GM23338 (cell line): ENCODE measurements around the gene PAPOLG.

Experiments
- CREB1 ChIP-seq: fragments of 250-450 bp; sonication (Bioruptor Pico); IDR thresholded peaks from 2 replicates; pipeline ENCODE4 v1.5.0; 2020; ENCODE audit warnings: low read depth, mild to moderate bottlenecking, moderate library complexity
- EZH2 ChIP-seq: fragments of 200-600 bp; sonication (generic); IDR thresholded peaks from one replicate; pipeline ENCODE4 v1.8.0; 2017; ENCODE audit warnings: antibody characterized with exemption, mild to moderate bottlenecking, low read depth; ENCODE audit not compliant: unreplicated experiment
- EZH2phosphoT487 ChIP-seq: fragments of 200-600 bp; sonication (generic); IDR thresholded peaks from one replicate; pipeline ENCODE4 v1.8.1; 2018; ENCODE audit warnings: antibody characterized with exemption; ENCODE audit not compliant: unreplicated experiment
- JUNB ChIP-seq: IDR thresholded peaks from one replicate; pipeline ENCODE4 v1.6.1; 2016; ENCODE audit warnings: antibody characterized with exemption; ENCODE audit not compliant: unreplicated experiment
- NANOG ChIP-seq: IDR thresholded peaks from 2 replicates; pipeline ENCODE4 v1.6.1; 2016; ENCODE audit warnings: antibody characterized with exemption, borderline replicate concordance
- POLR2AphosphoS5 ChIP-seq: IDR thresholded peaks from 2 replicates; pipeline ENCODE4 v1.6.1; 2016; ENCODE audit warnings: antibody characterized with exemption, low read depth
- STAT1 ChIP-seq: IDR thresholded peaks from one replicate; pipeline ENCODE4 v1.6.1; 2016; ENCODE audit warnings: antibody characterized with exemption; ENCODE audit not compliant: unreplicated experiment
- ZNF114 ChIP-seq: fragments of 250-450 bp; sonication (Bioruptor Pico); IDR thresholded peaks from 2 replicates; pipeline ENCODE4 v1.5.0; 2020; ENCODE audit warnings: mild to moderate bottlenecking, moderate library complexity
- ZNF331 ChIP-seq: fragments of 250-450 bp; sonication (Bioruptor Pico); IDR thresholded peaks from 2 replicates; pipeline ENCODE4 v1.5.0; 2020; ENCODE audit warnings: low read depth, mild to moderate bottlenecking, moderate library complexity
- TF ChIP-seq, protein P1 (sequence below), 2 experiments: fragments of 200-600 bp in 1 of 2; sonication (generic) in 1 of 2; conservative IDR thresholded peaks; 2 replicates each; pipeline versions ENCODE4 v1.5.1 to v1.6.1; 2016 to 2017; ENCODE audit warnings: antibody characterized with exemption in 2 of 2, low read depth in 2 of 2, mild to moderate bottlenecking in 2 of 2, moderate library complexity in 1 of 2
- TF ChIP-seq, protein P2 (sequence below): IDR thresholded peaks from 2 replicates; pipeline ENCODE4 v1.6.1; 2016; ENCODE audit warnings: antibody characterized with exemption
- TF ChIP-seq, protein P3 (sequence below): IDR thresholded peaks from one replicate; pipeline ENCODE4 v1.6.1; 2018; ENCODE audit warnings: antibody characterized with exemption; ENCODE audit not compliant: unreplicated experiment
- TF ChIP-seq, protein P4 (sequence below): fragments of 250-450 bp; sonication (Bioruptor Pico); IDR thresholded peaks from 2 replicates; pipeline ENCODE4 v1.5.0; 2020; ENCODE audit warnings: mild to moderate bottlenecking, moderate library complexity

DNA sequence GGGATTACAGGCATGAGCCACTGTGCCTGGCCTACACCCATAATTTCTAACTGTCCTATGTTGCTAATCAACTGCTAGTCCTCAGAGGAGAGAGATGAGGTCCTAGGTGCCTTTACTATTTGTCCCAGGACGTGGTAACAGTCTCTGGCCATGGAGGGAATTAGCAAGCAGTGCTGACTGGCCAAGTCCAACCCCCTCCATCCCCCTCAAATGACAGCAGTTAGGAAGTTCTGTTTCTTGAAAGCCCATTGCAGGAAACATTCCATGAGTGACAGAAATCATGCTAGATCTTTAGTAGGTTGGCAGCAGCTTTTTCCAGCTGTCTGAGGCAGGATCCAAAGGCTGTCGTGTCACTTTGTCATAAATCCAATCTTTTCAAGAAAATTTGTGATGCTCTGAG lies 69.6 kb downstream of the PAPOLG start:
- TF ChIP-seq EZH2, result no peak
- TF ChIP-seq POLR2AphosphoS5, result no peak
- TF ChIP-seq, protein P1, sequence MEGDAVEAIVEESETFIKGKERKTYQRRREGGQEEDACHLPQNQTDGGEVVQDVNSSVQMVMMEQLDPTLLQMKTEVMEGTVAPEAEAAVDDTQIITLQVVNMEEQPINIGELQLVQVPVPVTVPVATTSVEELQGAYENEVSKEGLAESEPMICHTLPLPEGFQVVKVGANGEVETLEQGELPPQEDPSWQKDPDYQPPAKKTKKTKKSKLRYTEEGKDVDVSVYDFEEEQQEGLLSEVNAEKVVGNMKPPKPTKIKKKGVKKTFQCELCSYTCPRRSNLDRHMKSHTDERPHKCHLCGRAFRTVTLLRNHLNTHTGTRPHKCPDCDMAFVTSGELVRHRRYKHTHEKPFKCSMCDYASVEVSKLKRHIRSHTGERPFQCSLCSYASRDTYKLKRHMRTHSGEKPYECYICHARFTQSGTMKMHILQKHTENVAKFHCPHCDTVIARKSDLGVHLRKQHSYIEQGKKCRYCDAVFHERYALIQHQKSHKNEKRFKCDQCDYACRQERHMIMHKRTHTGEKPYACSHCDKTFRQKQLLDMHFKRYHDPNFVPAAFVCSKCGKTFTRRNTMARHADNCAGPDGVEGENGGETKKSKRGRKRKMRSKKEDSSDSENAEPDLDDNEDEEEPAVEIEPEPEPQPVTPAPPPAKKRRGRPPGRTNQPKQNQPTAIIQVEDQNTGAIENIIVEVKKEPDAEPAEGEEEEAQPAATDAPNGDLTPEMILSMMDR (conservative IDR thresholded peaks at IDR 0.05; ENCODE audit: low read depth in 2 of 2), result no peak
- no peak for TF ChIP-seq NANOG
- TF ChIP-seq CREB1 (CRISPR knock-in tag), result no peak
- TF ChIP-seq, protein P2, sequence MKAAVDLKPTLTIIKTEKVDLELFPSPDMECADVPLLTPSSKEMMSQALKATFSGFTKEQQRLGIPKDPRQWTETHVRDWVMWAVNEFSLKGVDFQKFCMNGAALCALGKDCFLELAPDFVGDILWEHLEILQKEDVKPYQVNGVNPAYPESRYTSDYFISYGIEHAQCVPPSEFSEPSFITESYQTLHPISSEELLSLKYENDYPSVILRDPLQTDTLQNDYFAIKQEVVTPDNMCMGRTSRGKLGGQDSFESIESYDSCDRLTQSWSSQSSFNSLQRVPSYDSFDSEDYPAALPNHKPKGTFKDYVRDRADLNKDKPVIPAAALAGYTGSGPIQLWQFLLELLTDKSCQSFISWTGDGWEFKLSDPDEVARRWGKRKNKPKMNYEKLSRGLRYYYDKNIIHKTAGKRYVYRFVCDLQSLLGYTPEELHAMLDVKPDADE, result no peak
- TF ChIP-seq ZNF331 (CRISPR knock-in tag), result no peak
- TF ChIP-seq JUNB, result no peak
- TF ChIP-seq EZH2phosphoT487, result no peak
- TF ChIP-seq, protein P3, sequence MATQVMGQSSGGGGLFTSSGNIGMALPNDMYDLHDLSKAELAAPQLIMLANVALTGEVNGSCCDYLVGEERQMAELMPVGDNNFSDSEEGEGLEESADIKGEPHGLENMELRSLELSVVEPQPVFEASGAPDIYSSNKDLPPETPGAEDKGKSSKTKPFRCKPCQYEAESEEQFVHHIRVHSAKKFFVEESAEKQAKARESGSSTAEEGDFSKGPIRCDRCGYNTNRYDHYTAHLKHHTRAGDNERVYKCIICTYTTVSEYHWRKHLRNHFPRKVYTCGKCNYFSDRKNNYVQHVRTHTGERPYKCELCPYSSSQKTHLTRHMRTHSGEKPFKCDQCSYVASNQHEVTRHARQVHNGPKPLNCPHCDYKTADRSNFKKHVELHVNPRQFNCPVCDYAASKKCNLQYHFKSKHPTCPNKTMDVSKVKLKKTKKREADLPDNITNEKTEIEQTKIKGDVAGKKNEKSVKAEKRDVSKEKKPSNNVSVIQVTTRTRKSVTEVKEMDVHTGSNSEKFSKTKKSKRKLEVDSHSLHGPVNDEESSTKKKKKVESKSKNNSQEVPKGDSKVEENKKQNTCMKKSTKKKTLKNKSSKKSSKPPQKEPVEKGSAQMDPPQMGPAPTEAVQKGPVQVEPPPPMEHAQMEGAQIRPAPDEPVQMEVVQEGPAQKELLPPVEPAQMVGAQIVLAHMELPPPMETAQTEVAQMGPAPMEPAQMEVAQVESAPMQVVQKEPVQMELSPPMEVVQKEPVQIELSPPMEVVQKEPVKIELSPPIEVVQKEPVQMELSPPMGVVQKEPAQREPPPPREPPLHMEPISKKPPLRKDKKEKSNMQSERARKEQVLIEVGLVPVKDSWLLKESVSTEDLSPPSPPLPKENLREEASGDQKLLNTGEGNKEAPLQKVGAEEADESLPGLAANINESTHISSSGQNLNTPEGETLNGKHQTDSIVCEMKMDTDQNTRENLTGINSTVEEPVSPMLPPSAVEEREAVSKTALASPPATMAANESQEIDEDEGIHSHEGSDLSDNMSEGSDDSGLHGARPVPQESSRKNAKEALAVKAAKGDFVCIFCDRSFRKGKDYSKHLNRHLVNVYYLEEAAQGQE, result no peak
- no peak for TF ChIP-seq STAT1
- no peak for TF ChIP-seq ZNF114 (CRISPR knock-in tag)
- TF ChIP-seq, protein P4, sequence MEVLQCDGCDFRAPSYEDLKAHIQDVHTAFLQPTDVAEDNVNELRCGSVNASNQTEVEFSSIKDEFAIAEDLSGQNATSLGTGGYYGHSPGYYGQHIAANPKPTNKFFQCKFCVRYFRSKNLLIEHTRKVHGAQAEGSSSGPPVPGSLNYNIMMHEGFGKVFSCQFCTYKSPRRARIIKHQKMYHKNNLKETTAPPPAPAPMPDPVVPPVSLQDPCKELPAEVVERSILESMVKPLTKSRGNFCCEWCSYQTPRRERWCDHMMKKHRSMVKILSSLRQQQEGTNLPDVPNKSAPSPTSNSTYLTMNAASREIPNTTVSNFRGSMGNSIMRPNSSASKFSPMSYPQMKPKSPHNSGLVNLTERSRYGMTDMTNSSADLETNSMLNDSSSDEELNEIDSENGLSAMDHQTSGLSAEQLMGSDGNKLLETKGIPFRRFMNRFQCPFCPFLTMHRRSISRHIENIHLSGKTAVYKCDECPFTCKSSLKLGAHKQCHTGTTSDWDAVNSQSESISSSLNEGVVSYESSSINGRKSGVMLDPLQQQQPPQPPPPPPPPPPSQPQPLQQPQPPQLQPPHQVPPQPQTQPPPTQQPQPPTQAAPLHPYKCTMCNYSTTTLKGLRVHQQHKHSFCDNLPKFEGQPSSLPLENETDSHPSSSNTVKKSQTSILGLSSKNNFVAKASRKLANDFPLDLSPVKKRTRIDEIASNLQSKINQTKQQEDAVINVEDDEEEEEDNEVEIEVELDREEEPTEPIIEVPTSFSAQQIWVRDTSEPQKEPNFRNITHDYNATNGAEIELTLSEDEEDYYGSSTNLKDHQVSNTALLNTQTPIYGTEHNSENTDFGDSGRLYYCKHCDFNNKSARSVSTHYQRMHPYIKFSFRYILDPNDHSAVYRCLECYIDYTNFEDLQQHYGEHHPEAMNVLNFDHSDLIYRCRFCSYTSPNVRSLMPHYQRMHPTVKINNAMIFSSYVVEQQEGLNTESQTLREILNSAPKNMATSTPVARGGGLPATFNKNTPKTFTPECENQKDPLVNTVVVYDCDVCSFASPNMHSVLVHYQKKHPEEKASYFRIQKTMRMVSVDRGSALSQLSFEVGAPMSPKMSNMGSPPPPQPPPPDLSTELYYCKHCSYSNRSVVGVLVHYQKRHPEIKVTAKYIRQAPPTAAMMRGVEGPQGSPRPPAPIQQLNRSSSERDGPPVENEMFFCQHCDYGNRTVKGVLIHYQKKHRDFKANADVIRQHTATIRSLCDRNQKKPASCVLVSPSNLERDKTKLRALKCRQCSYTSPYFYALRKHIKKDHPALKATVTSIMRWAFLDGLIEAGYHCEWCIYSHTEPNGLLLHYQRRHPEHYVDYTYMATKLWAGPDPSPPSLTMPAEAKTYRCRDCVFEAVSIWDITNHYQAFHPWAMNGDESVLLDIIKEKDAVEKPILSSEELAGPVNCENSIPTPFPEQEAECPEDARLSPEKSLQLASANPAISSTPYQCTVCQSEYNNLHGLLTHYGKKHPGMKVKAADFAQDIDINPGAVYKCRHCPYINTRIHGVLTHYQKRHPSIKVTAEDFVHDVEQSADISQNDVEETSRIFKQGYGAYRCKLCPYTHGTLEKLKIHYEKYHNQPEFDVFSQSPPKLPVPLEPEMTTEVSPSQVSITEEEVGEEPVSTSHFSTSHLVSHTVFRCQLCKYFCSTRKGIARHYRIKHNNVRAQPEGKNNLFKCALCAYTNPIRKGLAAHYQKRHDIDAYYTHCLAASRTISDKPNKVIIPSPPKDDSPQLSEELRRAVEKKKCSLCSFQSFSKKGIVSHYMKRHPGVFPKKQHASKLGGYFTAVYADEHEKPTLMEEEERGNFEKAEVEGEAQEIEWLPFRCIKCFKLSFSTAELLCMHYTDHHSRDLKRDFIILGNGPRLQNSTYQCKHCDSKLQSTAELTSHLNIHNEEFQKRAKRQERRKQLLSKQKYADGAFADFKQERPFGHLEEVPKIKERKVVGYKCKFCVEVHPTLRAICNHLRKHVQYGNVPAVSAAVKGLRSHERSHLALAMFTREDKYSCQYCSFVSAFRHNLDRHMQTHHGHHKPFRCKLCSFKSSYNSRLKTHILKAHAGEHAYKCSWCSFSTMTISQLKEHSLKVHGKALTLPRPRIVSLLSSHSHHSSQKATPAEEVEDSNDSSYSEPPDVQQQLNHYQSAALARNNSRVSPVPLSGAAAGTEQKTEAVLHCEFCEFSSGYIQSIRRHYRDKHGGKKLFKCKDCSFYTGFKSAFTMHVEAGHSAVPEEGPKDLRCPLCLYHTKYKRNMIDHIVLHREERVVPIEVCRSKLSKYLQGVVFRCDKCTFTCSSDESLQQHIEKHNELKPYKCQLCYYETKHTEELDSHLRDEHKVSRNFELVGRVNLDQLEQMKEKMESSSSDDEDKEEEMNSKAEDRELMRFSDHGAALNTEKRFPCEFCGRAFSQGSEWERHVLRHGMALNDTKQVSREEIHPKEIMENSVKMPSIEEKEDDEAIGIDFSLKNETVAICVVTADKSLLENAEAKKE, result no peak
